ENCODE measurements around the gene BCO2. TPM values are rescaled to one million over a fixed set of nuclear protein-coding genes. Genes with fewer than 3 reads are reported as not detected.
A peak's percentile ranks its signal among the peaks of the same experiment; 100 is the strongest.

The BCO2 gene
- total and polyA plus RNA-seq, 12 donors = 26.0 to 139 (median 49.5) TPM

DNA sequence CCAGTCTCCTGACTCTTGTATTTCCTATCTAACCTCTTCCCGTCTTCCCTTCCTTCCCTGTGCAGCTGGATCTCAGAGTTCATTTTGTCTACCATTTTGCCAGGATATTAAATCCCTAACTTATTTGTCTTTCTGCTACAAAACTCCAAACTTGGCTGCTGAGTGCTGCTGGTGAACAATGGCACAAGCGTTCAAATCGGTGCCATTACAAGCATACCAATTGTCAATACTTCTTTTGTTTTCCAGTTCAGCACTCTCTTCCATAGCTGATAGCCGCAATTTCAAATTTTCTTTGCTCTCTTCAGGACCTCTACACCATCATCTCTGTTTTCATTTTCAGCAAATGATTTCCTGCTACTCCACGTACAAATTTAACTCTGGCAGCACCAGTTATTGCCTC, 24.8 kb upstream of the BCO2 start:
- no peak for DNase-seq
- no peak for TF ChIP-seq POLR2A (IDR thresholded peaks at IDR 0.05)
- TF ChIP-seq, protein P1, sequence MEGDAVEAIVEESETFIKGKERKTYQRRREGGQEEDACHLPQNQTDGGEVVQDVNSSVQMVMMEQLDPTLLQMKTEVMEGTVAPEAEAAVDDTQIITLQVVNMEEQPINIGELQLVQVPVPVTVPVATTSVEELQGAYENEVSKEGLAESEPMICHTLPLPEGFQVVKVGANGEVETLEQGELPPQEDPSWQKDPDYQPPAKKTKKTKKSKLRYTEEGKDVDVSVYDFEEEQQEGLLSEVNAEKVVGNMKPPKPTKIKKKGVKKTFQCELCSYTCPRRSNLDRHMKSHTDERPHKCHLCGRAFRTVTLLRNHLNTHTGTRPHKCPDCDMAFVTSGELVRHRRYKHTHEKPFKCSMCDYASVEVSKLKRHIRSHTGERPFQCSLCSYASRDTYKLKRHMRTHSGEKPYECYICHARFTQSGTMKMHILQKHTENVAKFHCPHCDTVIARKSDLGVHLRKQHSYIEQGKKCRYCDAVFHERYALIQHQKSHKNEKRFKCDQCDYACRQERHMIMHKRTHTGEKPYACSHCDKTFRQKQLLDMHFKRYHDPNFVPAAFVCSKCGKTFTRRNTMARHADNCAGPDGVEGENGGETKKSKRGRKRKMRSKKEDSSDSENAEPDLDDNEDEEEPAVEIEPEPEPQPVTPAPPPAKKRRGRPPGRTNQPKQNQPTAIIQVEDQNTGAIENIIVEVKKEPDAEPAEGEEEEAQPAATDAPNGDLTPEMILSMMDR (IDR thresholded peaks at IDR 0.05) = no peak
- intact Hi-C loops (cut with DNase I) = no loop called here
- Histone ChIP-seq H3K36me3 (replicated peaks in 1 of 2) (no peaks in the 10 kb centered on the region), H3K4me1 (replicated peaks in 1 of 2) (no peaks in the 10 kb centered on the region), H3K9me3 (replicated peaks in 1 of 3) (no peaks in the 10 kb centered on the region), H3K27ac (no peak overlapping the region), H3K27me3 (no peaks in the 10 kb centered on the region), H3K4me3 (no peak overlapping the region)
- WGBS, 4 donors = 78 to 83% (median 80%) methylated on average over 5 of the region's 5 CpGs

DNA sequence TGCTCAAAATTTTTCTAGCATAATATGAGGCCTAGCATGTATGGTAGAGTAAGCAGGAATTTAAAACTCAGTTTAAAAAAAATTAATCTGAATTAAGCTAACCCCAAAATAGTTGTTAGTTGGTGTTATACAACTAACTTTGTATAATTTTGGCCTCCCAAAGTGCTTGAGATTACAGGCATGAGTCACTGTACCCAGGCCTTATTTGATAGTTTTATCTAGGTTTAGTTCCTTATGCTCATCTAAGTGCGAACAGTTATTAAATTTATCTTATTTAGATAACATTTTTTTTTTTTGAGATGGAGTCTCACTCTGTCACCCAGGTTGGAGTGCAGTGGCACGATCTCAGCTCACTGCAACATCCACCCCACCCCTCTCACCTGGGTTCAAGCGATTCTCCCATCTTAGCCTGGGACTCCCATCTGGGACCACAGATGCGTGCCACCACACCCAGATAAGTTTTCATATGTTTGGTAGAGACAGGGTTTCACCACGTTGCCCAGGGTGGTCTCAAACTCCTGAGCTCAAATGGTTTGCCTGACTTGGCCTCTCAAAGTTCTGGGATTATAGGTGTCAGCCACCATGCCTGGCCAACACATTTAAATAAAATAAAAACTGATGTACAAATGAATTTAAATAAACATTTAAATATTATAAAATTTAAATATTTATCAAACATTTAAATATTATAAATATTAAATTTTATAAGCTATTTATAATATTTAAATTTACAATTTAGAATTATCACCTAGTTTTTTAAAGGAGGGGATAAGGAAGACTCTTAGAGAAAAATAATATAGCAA, 19.0 kb upstream of the BCO2 start:
- intact Hi-C loops (cut with DNase I) = no loop called here
- H3K27ac ChIP-seq = no peak overlapping the region
- no peak for DNase-seq
- no peaks in the 10 kb centered on the region for H3K27me3 ChIP-seq
- H3K4me3 ChIP-seq = no peak overlapping the region
- no peak for TF ChIP-seq POLR2A (IDR thresholded peaks at IDR 0.05)
- TF ChIP-seq, protein P1 (IDR thresholded peaks at IDR 0.05) = no peak
- H3K9me3 ChIP-seq (replicated peaks in 1 of 3) = no peaks in the 10 kb centered on the region
- H3K36me3 ChIP-seq (replicated peaks in 1 of 2) = no peaks in the 10 kb centered on the region
- 85 to 94% (median 89%) methylated on average over 5 of the region's 5 CpGs for WGBS, 4 donors
- peaks cover 0 to 3% of the 10 kb centered on the region in 2 donors for H3K4me1 ChIP-seq (replicated peaks in 1 of 2)

DNA sequence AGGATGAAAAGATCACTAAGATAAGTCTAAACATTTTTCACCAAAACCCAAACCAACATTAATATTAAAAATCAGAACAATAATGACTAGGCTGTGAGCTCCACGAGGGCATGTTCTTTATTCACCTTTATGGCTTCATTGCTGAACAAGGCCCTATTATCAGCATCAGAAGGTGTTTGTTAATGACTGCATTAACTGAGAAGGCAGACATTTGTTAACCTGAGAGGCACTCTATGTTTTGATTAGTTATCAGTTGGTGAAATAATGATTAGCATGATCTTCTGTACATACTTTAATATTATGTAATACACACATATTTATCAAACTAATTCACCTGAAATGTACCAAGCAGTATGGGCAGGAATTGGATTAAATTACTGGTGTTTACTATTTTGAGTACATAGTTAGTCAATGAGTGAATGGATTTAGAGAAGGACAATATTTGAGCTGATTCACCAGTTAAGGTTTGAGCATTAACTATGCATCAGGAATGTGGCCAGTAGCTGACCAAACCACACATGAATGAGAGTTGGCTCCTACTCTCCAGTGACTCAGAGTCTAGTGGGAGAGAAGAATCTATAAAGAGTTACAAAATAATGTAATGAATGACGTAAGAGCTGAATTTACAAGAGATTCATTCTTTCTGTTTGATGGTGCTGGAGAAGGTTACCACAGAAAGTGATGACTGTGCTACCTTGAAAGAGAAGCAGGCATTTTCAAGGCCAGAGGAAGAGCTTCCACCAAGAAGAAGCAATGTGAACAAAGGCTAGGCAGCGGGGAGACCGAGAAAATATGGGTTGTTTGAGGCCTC, 18.2 kb upstream of the BCO2 start:
- Histone ChIP-seq H3K9me3 (replicated peaks in 1 of 3) (no peaks in the 10 kb centered on the region), H3K36me3 (replicated peaks in 1 of 2) (no peaks in the 10 kb centered on the region), H3K4me3 (no peak overlapping the region), H3K27me3 (no peaks in the 10 kb centered on the region), H3K27ac (peak overlapping the region in 1 of 5 donors; percentile 49), H3K4me1 (replicated peaks in 1 of 2) (peaks cover 0 to 3% of the 10 kb centered on the region in 2 donors)
- 71 to 73% (median 72%) methylated on average over 4 of the region's 4 CpGs for WGBS, 4 donors
- TF ChIP-seq POLR2A (IDR thresholded peaks at IDR 0.05) = no peak
- TF ChIP-seq, protein P1 (IDR thresholded peaks at IDR 0.05) = no peak
- intact Hi-C loops (cut with DNase I) = no loop called here
- peak in 4 of 7 donors; percentile 44 to 61 (median 56) for DNase-seq

All from adrenal gland (tissue), 12 donors.